Endothelial cell of umbilical vein (primary cell): ENCODE measurements around the gene CARD9. TPM values are rescaled to one million over a fixed set of nuclear protein-coding genes. Genes with fewer than 3 reads are reported as not detected.

ENCODE experiments used
- BruUV-seq: library from RNA; stranded (reverse); fragments of 400-500 nt; replicated peaks from 2 replicates; lab custom pipeline; 2021; lab: Mats Ljungman, UMichigan
- CTCF ChIA-PET: fragments of 300-600, 350-600 bp; sonication (Branson Sonifier 250); formaldehyde crosslinking; loops from one replicate; lab custom pipeline; 2021; ENCODE audit warnings: antibody characterized with exemption, inconsistent platforms; lab: Charles Lee
- POLR2A ChIA-PET: fragments of 300-600, 350-600 bp; sonication (Branson Sonifier 250); formaldehyde crosslinking; loops from one replicate; lab custom pipeline; 2021; ENCODE audit warnings: antibody characterized with exemption, inconsistent platforms; lab: Charles Lee
- DNase-seq: peaks from one replicate; pipeline ENCODE4 v3.0.0-alpha.2; 2011; ENCODE audit warnings: low read depth, low spot score
- FAIRE-seq: peaks from 2 replicates; lab custom pipeline; 2011; peaks lifted over from hg19 to GRCh38; lab: Jason Lieb, UNC
- H2AFZ ChIP-seq: 2 replicates; pipeline ENCODE4 v1.6.0; 2012; ENCODE audit warnings: low read depth, low read length, control low read depth, inconsistent platforms
- H3K27ac ChIP-seq: 2 replicates; pipeline ENCODE4 v1.5.1; 2011; ENCODE audit warnings: low read depth, mild to moderate bottlenecking, control low read depth, low read length, moderate library complexity; ENCODE audit not compliant: insufficient read depth
- H3K27me3 ChIP-seq, 2 experiments: 2 replicates each; pipeline versions ENCODE4 v1.6.0 to v1.6.1; 2011; ENCODE audit warnings: low read length in 2 of 2, mixed read lengths in 1 of 2; ENCODE audit not compliant: control insufficient read depth in 2 of 2, insufficient read depth in 2 of 2
- H3K36me3 ChIP-seq, 2 experiments: 2 replicates in 1 of 2; 3 replicates in 1 of 2; pipeline ENCODE4 v1.5.1; 2011; ENCODE audit warnings: low read length in 2 of 2, mild to moderate bottlenecking in 1 of 2, moderate library complexity in 1 of 2; ENCODE audit not compliant: control insufficient read depth in 2 of 2, insufficient read depth in 2 of 2; ENCODE audit errors: extremely low read depth in 1 of 2
- H3K4me1 ChIP-seq: 3 replicates; pipeline ENCODE4 v1.5.1; 2011; ENCODE audit warnings: mild to moderate bottlenecking, low read length; ENCODE audit not compliant: control insufficient read depth, insufficient read depth; ENCODE audit errors: extremely low read depth
- H3K4me2 ChIP-seq: 2 replicates; pipeline ENCODE4 v1.6.1; 2011; ENCODE audit warnings: low read length, control low read depth, mixed read lengths; ENCODE audit not compliant: insufficient read depth
- H3K4me3 ChIP-seq, 3 experiments: fragments of 200-600 bp in 1 of 3; sonication (generic), shearing (Covaris generic) in 1 of 3; replicated peaks in 1 of 3; 2 replicates each; pipeline ENCODE4 v1.5.1; 2011 to 2016; ENCODE audit warnings: control low read depth in 3 of 3, low read length in 3 of 3, mild to moderate bottlenecking in 2 of 3, inconsistent platforms in 1 of 3, low read depth in 1 of 3, moderate library complexity in 1 of 3; ENCODE audit not compliant: insufficient read depth in 1 of 3
- H3K79me2 ChIP-seq: 2 replicates; pipeline ENCODE4 v1.6.0; 2012; ENCODE audit warnings: low read length, inconsistent platforms; ENCODE audit not compliant: control insufficient read depth, insufficient read depth
- H3K9ac ChIP-seq: replicated peaks from 2 replicates; pipeline ENCODE3; 2011; ENCODE audit warnings: low read length, control low read depth; ENCODE audit not compliant: insufficient read depth; ENCODE audit errors: extremely low read depth
- H3K9me1 ChIP-seq: replicated peaks from 3 replicates; pipeline ENCODE4 v1.6.0; 2011; ENCODE audit warnings: mild to moderate bottlenecking, low read length; ENCODE audit not compliant: control insufficient read depth, insufficient read depth; ENCODE audit errors: extremely low read depth
- H3K9me3 ChIP-seq: replicated peaks from 2 replicates; pipeline ENCODE4 v1.5.1; 2012; ENCODE audit warnings: low read length, inconsistent platforms; ENCODE audit not compliant: control insufficient read depth, insufficient read depth
- H4K20me1 ChIP-seq: replicated peaks from 2 replicates; pipeline ENCODE3; 2011; ENCODE audit warnings: mild to moderate bottlenecking, low read length; ENCODE audit not compliant: control insufficient read depth, insufficient read depth; ENCODE audit errors: extremely low read depth
- dilution Hi-C: fragments of 300-500 bp; cut with MboI; formaldehyde crosslinking; loops from one replicate; pipeline ENCODE4 v1.15.0; 2019; ENCODE audit warnings: low sequenced_read_pairs; ENCODE audit not compliant: extremely low pct_ligation_motif_present
- intact Hi-C: fragments of 100-400 bp; cut with micrococcal nuclease; formaldehyde crosslinking; loops from one replicate; pipeline ENCODE4 v1.10.0; 2022
- polyA plus RNA-seq, 4 experiments: library from polyadenylated mRNA; depleted of rRNA in 3 of 4; stranded (reverse) in 3 of 4; unstranded in 1 of 4; fragments of >200 nt; gene quantifications; 2 replicates each; pipeline versions ENCODE4 v1.2.1 to v1.2.3, GENCODE V29; 2011 to 2012; ENCODE audit warnings: missing spikeins in 1 of 4
- total RNA-seq: library from RNA; stranded (reverse); gene quantifications from 2 replicates; pipeline ENCODE4 v1.2.3, GENCODE V29; 2021
- TF ChIP-seq, protein P1 (sequence below): IDR thresholded peaks from 2 replicates; pipeline ENCODE4 v1.6.1; 2011; ENCODE audit not compliant: insufficient read depth, insufficient read length
- TF ChIP-seq, protein P2 (sequence below), 2 donors: IDR thresholded peaks; 1 replicate in 1 of 2; 2 replicates in 1 of 2; pipeline ENCODE4 v1.5.1; 2011; ENCODE audit warnings: low read length in 2 of 2, mild to moderate bottlenecking in 2 of 2, moderate library complexity in 2 of 2, control low read depth in 1 of 2, inconsistent platforms in 1 of 2, low read depth in 1 of 2; ENCODE audit not compliant: insufficient read depth in 1 of 2; ENCODE audit errors: extremely low read depth in 1 of 2

Gene CARD9
- total and polyA plus RNA-seq, 2 donors (not counting 3 experiments of a cell fraction or from before 2014, with no cell fraction given): 0.22 to 0.71 TPM

DNA sequence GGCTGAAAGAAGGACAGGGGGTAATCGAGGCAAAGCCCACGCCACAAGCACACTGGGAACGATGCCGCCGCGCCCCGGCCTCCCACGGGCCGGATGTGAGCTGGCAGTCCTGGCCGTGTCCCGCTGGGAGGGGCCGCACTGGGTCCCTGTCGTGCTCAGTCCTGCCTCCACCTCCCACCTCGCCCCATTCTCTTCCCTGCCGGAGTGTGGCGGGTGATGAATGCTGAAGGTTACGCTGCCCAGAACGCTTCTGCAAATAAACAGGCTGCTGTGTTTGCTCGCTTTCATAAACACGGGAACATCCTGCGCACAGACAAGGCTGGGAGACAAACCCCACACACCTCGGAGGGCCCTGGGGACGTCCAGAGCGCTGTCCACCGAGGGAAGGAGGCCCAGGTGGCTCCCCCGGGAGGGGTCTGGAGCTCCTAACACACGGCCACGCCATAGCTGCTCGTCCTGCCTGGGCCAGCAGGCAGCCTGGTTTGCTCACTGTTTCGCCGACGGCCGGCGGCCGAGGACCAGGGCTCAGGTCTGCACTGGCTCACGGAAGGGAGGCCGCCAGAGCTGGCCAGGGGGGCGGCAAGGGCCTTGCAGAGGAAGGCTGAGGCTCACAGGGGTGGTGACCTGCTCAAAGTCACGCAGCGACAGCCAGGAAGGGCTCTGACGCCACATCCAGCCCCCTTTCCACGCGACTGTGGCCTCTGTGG is 12.3 kb downstream of the CARD9 start:
- FAIRE-seq (no peak), DNase-seq (no peak)
- Histone ChIP-seq H3K36me3 (peaks cover 0 to 5% of the 10 kb centered on the region in 2 experiments), H3K9me3 (no peaks in the 10 kb centered on the region), H4K20me1 (no peaks in the 10 kb centered on the region), H3K9ac (no peak overlapping the region), H3K9me1 (no peaks in the 10 kb centered on the region), H3K79me2 (peaks cover 3% of the 10 kb centered on the region), H3K4me1 (peaks cover 7% of the 10 kb centered on the region), H2AFZ (no peak overlapping the region), H3K4me2 (no peak overlapping the region), H3K4me3 (no peak overlapping the region), H3K27me3 (no peaks in the 10 kb centered on the region), H3K27ac (no peak overlapping the region)
- intact Hi-C loops: no loop called here
- POLR2A ChIA-PET: no interaction called here
- TF ChIP-seq, protein P1, sequence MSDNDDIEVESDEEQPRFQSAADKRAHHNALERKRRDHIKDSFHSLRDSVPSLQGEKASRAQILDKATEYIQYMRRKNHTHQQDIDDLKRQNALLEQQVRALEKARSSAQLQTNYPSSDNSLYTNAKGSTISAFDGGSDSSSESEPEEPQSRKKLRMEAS: no peak
- TF ChIP-seq, protein P2, sequence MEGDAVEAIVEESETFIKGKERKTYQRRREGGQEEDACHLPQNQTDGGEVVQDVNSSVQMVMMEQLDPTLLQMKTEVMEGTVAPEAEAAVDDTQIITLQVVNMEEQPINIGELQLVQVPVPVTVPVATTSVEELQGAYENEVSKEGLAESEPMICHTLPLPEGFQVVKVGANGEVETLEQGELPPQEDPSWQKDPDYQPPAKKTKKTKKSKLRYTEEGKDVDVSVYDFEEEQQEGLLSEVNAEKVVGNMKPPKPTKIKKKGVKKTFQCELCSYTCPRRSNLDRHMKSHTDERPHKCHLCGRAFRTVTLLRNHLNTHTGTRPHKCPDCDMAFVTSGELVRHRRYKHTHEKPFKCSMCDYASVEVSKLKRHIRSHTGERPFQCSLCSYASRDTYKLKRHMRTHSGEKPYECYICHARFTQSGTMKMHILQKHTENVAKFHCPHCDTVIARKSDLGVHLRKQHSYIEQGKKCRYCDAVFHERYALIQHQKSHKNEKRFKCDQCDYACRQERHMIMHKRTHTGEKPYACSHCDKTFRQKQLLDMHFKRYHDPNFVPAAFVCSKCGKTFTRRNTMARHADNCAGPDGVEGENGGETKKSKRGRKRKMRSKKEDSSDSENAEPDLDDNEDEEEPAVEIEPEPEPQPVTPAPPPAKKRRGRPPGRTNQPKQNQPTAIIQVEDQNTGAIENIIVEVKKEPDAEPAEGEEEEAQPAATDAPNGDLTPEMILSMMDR (IDR thresholded peaks at IDR 0.05; ENCODE audit: extremely low read depth in 1 of 2, insufficient read depth in 1 of 2, low read depth in 1 of 2, low read length in 2 of 2): no peak
- no TSS peak for BruUV-seq
- CTCF ChIA-PET: no interaction called here
- dilution Hi-C loops: no loop called here
